Nephron progenitor cell (in vitro differentiated cells): ENCODE results near the gene VN1R4.
A peak's percentile ranks its signal among the peaks of the same experiment; 100 is the strongest.
"Not testable (repeated sequence)": the region's sequence is repeated elsewhere in the genome, so short reads cannot be mapped to it uniquely, and the experiment has no call there.

Experiments used
- DNase-seq: peaks from one replicate; pipeline ENCODE4 v3.0.0; 2021
- H3K27ac Mint-ChIP-seq: 2 replicates; pipeline ENCODE4 v1.8.0; 2021; ENCODE audit warnings: mild to moderate bottlenecking, moderate library complexity, mixed read lengths
- H3K27me3 Mint-ChIP-seq: 2 replicates; pipeline ENCODE4 v1.8.0; 2021; ENCODE audit warnings: mild to moderate bottlenecking, low read depth, mixed read lengths; ENCODE audit not compliant: poor library complexity
- H3K36me3 Mint-ChIP-seq: 2 replicates; pipeline ENCODE4 v1.8.0; 2021; ENCODE audit warnings: low read depth, mixed read lengths
- H3K4me1 Mint-ChIP-seq: 2 replicates; pipeline ENCODE4 v1.8.0; 2021; ENCODE audit warnings: mixed read lengths
- H3K4me3 Mint-ChIP-seq: 2 replicates; pipeline ENCODE4 v1.8.0; 2021; ENCODE audit warnings: mild to moderate bottlenecking, moderate library complexity, mixed read lengths
- H3K9me3 Mint-ChIP-seq: 2 replicates; pipeline ENCODE4 v1.8.0; 2021; ENCODE audit warnings: mild to moderate bottlenecking, moderate library complexity, mixed read lengths
- CTCF ChIP-seq: fragments of 200-600 bp; sonication (generic); IDR thresholded peaks from 2 replicates; pipeline ENCODE4 v1.5.0; 2021; ENCODE audit warnings: antibody characterized with exemption

VN1R4 gene

GRCh38 chr19:53254411-53255341 is 12.8 kb downstream of the VN1R4 start, which contains the start of gene ZNF677:
ZNF677 (minus strand) TSS chr19:53254873; CDS start chr19:53251550, 3,323 bp downstream.
- H3K27ac Mint-ChIP-seq: peak within 1 kb of the TSS; percentile 94

GRCh38 chr19:53246498-53246897 is 21.0 kb downstream of the VN1R4 start:
- Mint-ChIP-seq H3K27me3 (no peaks in the 10 kb centered on the region), H3K4me3 (no peak overlapping the region), H3K36me3 (peaks cover 100% of the 10 kb centered on the region), H3K4me1 (no peaks in the 10 kb centered on the region), H3K9me3 (peaks cover 100% of the 10 kb centered on the region), H3K27ac (no peak overlapping the region)
- DNase-seq: no peak
- no peak for TF ChIP-seq CTCF

More at GRCh38 chr19:53254411-53255341, 12.8 kb downstream of the VN1R4 start, which contains the start of gene ZNF677:
- TF ChIP-seq CTCF: no peak
- peaks cover 93% of the 10 kb centered on the region for H3K9me3 Mint-ChIP-seq
- H3K4me1 Mint-ChIP-seq: peaks cover 10% of the 10 kb centered on the region
- H3K36me3 Mint-ChIP-seq: peaks cover 58% of the 10 kb centered on the region
- H3K4me3 Mint-ChIP-seq: peak within 1 kb of the TSS; percentile 92
- peaks cover 8% of the 10 kb centered on the region for H3K27me3 Mint-ChIP-seq
- DNase-seq: peak; percentile 79

GRCh38 chr19:53237114-53237777 is 30.3 kb downstream of the VN1R4 start:
- TF ChIP-seq CTCF: no peak
- H3K36me3 Mint-ChIP-seq: peaks cover 88% of the 10 kb centered on the region

GRCh38 chr19:53224606-53225005 is 42.9 kb downstream of the VN1R4 start:
- no peak for TF ChIP-seq CTCF
- Mint-ChIP-seq H3K4me1 (no peaks in the 10 kb centered on the region), H3K9me3 (peaks cover 82% of the 10 kb centered on the region), H3K27ac (no peak overlapping the region), H3K27me3 (no peaks in the 10 kb centered on the region), H3K36me3 (peaks cover 34% of the 10 kb centered on the region), H3K4me3 (no peak overlapping the region)
- no peak for DNase-seq

More at GRCh38 chr19:53237114-53237777, 30.3 kb downstream of the VN1R4 start:
- no peak overlapping the region for H3K4me3 Mint-ChIP-seq
- H3K27me3 Mint-ChIP-seq: no peaks in the 10 kb centered on the region
- no peaks in the 10 kb centered on the region for H3K4me1 Mint-ChIP-seq
- H3K27ac Mint-ChIP-seq: no peak overlapping the region
- DNase-seq: no peak
- H3K9me3 Mint-ChIP-seq: peaks cover 99% of the 10 kb centered on the region

- not testable (repeated sequence) for H3K4me1 Mint-ChIP-seq, H3K27ac Mint-ChIP-seq, H3K27me3 Mint-ChIP-seq, DNase-seq, H3K4me3 Mint-ChIP-seq
- Mint-ChIP-seq H3K9me3 (peaks cover 80% of the 10 kb centered on the region), H3K36me3 (peaks cover 29% of the 10 kb centered on the region)
Observed at GRCh38 chr19:53222716-53223115, 44.8 kb downstream of the VN1R4 start.
